ENCODE results near the gene DUSP6.

The DUSP6 gene

DNA sequence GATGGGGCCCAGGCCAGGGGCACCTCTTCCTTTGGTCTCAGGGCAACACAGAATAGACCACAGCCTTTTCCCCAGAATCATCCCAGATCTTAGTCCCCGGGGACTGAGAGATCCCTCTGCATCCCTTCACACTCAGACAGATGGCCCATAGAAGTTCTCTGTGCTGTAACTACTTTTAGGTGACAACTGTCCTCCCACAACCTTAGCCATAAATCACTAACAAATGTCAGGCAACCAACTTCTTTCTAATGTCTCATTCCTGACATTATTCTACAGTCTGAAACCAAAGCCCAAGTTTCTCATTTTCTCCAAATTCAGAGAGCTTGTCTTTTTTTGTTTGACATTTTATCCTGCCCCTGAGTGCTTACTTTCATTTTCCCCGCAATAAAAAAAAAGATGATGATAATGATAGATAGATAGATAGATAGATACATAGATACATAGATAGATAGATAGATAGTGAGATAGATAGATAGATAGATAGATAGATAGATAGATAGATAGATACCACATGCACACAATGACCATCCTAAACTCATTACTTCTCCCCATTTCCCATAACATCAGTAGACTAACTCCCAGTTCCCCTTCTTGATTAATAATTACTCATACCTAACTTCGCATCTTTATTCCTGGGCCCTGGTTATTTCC is 28.6 kb downstream of the DUSP6 start:
- no peak for DNase-seq (ENCODE audit: low read depth)
- H3K4me3 ChIP-seq (ENCODE audit: low read depth, low read length): no peak overlapping the region
- TF ChIP-seq MYC (IDR thresholded peaks at IDR 0.05; ENCODE audit: low read depth, low read length) (no peak), POLR2A (IDR thresholded peaks at IDR 0.05; ENCODE audit: extremely low read depth, insufficient read length) (no peak)
- TF ChIP-seq, protein P1, sequence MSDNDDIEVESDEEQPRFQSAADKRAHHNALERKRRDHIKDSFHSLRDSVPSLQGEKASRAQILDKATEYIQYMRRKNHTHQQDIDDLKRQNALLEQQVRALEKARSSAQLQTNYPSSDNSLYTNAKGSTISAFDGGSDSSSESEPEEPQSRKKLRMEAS (IDR thresholded peaks at IDR 0.05; ENCODE audit: low read depth, low read length): no peak
- TF ChIP-seq, protein P2, sequence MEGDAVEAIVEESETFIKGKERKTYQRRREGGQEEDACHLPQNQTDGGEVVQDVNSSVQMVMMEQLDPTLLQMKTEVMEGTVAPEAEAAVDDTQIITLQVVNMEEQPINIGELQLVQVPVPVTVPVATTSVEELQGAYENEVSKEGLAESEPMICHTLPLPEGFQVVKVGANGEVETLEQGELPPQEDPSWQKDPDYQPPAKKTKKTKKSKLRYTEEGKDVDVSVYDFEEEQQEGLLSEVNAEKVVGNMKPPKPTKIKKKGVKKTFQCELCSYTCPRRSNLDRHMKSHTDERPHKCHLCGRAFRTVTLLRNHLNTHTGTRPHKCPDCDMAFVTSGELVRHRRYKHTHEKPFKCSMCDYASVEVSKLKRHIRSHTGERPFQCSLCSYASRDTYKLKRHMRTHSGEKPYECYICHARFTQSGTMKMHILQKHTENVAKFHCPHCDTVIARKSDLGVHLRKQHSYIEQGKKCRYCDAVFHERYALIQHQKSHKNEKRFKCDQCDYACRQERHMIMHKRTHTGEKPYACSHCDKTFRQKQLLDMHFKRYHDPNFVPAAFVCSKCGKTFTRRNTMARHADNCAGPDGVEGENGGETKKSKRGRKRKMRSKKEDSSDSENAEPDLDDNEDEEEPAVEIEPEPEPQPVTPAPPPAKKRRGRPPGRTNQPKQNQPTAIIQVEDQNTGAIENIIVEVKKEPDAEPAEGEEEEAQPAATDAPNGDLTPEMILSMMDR (IDR thresholded peaks at IDR 0.05; ENCODE audit: low read depth, low read length): no peak

DNA sequence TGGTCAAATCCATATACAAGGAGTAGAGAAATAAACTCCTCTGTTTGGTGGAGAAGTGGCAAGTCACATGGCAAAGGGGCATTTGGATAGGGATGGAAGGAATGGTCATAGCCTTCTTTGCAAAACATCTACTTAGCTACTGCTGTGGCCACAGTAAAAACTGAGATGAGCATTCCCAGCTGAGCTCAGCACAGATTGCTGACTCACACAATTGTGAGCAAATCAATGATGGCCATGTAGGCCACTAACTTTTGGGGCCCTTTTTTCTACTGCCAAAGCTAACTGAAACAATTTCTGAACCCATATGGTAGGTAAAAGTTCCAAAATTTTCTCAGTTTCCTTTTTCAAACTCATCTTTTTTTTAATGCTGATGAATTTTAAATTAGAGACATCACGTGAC is 31.6 kb downstream of the DUSP6 start:
- no peak for DNase-seq (ENCODE audit: low read depth)
- H3K4me3 ChIP-seq (ENCODE audit: low read depth, low read length): no peak overlapping the region
- TF ChIP-seq, protein P1 (IDR thresholded peaks at IDR 0.05; ENCODE audit: low read depth, low read length): no peak
- no peak for TF ChIP-seq POLR2A (IDR thresholded peaks at IDR 0.05; ENCODE audit: extremely low read depth, insufficient read length)
- TF ChIP-seq, protein P2 (IDR thresholded peaks at IDR 0.05; ENCODE audit: low read depth, low read length): no peak

DNA sequence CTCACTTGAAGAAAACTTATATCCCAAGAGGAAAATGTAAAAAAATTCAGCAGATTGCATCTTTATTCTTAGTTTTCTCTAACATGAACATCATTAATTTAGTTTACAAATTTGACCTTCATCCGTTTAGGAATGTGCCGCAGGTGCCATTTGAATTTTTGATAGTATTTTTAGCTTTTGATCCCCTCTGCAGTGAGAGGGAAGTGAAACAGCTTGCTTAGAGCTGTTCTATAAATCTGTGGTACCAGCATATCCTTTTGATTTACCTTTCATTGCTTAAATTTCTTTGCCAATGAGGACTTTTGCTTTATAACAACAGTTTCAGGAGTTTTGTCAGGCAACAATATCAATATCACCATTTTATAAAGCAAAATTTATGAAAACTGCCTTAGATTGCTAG is 32.7 kb downstream of the DUSP6 start:
- no peak for DNase-seq (ENCODE audit: low read depth)
- no peak overlapping the region for H3K4me3 ChIP-seq (ENCODE audit: low read depth, low read length)
- TF ChIP-seq MYC (IDR thresholded peaks at IDR 0.05; ENCODE audit: low read depth, low read length) (no peak), POLR2A (IDR thresholded peaks at IDR 0.05; ENCODE audit: extremely low read depth, insufficient read length) (no peak)
- TF ChIP-seq, protein P1 (IDR thresholded peaks at IDR 0.05; ENCODE audit: low read depth, low read length): no peak
- TF ChIP-seq, protein P2 (IDR thresholded peaks at IDR 0.05; ENCODE audit: low read depth, low read length): no peak

DNA sequence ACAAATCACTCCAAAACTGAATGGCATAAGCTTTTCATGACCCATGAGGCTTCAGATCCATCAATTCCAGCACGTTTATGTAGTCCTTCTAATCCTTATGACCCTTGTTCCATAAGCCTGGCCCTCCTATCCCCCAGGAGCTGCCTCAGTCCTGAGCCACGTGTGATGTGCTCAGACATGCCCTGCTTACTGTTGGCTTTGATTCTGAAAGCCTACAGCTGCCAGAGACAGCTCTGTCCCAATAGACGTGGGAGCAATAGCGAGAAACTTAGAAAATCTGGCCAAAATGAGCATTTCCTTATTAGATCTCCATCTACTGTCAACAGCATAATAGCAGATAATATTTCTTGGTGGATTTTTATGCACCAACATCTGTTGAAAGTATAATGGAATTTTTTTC is 33.2 kb downstream of the DUSP6 start:
- TF ChIP-seq, protein P2 (IDR thresholded peaks at IDR 0.05; ENCODE audit: low read depth, low read length): no peak
- TF ChIP-seq, protein P1 (IDR thresholded peaks at IDR 0.05; ENCODE audit: low read depth, low read length): no peak
- no peak for TF ChIP-seq POLR2A (IDR thresholded peaks at IDR 0.05; ENCODE audit: extremely low read depth, insufficient read length)
- TF ChIP-seq MYC (IDR thresholded peaks at IDR 0.05; ENCODE audit: low read depth, low read length): no peak
- no peak for DNase-seq (ENCODE audit: low read depth)

DNA sequence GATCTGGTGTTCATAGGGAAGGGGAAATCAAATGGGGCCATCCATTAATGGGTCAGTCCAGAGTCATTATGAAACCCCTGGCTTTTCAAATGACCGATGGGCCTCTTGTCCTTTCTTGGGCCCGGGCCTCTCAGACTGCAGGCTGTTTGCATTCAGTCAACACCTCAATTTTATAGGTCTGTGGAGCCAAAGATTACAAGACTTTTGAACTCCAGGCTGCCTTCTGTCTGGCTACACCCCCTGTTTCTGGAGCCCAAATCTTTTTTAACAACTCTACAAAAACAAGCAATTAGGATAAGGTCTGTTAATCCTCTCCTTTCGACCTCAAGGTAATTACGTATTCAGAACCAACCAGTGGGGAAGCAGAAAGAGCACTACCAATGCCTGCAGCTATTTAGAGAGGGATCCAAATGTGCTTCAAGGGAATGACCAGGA is 35.6 kb downstream of the DUSP6 start:
- H3K4me3 ChIP-seq (ENCODE audit: low read depth, low read length): no peak overlapping the region
- TF ChIP-seq POLR2A (IDR thresholded peaks at IDR 0.05; ENCODE audit: extremely low read depth, insufficient read length): no peak
- TF ChIP-seq, protein P1 (IDR thresholded peaks at IDR 0.05; ENCODE audit: low read depth, low read length): no peak
- TF ChIP-seq MYC (IDR thresholded peaks at IDR 0.05; ENCODE audit: low read depth, low read length): no peak
- TF ChIP-seq, protein P2 (IDR thresholded peaks at IDR 0.05; ENCODE audit: low read depth, low read length): no peak
- no peak for DNase-seq (ENCODE audit: low read depth)

More for the DNA sequence above, 33.2 kb downstream of the DUSP6 start:
- no peak overlapping the region for H3K4me3 ChIP-seq (ENCODE audit: low read depth, low read length)

Measured in NB4 (cell line).